ENCODE data around the gene PRM3. TPM values are rescaled to one million over a fixed set of nuclear protein-coding genes. Genes with fewer than 3 reads are reported as not detected.

The PRM3 gene
- total RNA-seq, 1 donor from 2014 or later: not detected

DNA sequence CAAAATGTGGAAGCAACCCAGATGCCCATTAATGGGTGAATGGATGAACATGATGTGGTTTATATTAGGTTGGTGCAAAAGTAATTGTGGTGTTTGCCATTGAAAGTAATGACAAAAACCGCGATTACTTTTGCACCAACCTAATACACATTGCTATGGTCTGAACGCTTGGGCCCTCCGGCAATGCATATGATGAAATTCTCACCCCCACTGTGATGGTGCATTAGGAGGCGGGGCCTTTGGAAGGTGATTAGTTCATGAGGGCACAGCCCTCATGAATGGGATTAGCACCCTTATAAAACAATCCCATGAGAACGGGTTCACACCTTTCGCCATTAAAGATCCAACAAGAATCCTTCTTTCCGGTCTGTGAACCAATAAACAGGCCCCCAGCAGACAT, 33.0 kb upstream of the PRM3 start:
- no peak for DNase-seq
- TF ChIP-seq, protein P1, sequence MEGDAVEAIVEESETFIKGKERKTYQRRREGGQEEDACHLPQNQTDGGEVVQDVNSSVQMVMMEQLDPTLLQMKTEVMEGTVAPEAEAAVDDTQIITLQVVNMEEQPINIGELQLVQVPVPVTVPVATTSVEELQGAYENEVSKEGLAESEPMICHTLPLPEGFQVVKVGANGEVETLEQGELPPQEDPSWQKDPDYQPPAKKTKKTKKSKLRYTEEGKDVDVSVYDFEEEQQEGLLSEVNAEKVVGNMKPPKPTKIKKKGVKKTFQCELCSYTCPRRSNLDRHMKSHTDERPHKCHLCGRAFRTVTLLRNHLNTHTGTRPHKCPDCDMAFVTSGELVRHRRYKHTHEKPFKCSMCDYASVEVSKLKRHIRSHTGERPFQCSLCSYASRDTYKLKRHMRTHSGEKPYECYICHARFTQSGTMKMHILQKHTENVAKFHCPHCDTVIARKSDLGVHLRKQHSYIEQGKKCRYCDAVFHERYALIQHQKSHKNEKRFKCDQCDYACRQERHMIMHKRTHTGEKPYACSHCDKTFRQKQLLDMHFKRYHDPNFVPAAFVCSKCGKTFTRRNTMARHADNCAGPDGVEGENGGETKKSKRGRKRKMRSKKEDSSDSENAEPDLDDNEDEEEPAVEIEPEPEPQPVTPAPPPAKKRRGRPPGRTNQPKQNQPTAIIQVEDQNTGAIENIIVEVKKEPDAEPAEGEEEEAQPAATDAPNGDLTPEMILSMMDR (IDR thresholded peaks at IDR 0.05; ENCODE audit: partially characterized antibody, unreplicated experiment): no peak
- H3K4me3 Mint-ChIP-seq (ENCODE audit: unreplicated experiment): no peak overlapping the region
- H3K9me3 Mint-ChIP-seq (ENCODE audit: unreplicated experiment): peaks cover 1% of the 10 kb centered on the region
- peaks cover 1% of the 10 kb centered on the region for H3K27me3 Mint-ChIP-seq (ENCODE audit: unreplicated experiment)
- H3K4me1 Mint-ChIP-seq (ENCODE audit: low read depth, unreplicated experiment): peaks cover 2% of the 10 kb centered on the region
- H3K27ac Mint-ChIP-seq (ENCODE audit: unreplicated experiment): no peak overlapping the region
- no peaks in the 10 kb centered on the region for H3K36me3 Mint-ChIP-seq (ENCODE audit: unreplicated experiment)

DNA sequence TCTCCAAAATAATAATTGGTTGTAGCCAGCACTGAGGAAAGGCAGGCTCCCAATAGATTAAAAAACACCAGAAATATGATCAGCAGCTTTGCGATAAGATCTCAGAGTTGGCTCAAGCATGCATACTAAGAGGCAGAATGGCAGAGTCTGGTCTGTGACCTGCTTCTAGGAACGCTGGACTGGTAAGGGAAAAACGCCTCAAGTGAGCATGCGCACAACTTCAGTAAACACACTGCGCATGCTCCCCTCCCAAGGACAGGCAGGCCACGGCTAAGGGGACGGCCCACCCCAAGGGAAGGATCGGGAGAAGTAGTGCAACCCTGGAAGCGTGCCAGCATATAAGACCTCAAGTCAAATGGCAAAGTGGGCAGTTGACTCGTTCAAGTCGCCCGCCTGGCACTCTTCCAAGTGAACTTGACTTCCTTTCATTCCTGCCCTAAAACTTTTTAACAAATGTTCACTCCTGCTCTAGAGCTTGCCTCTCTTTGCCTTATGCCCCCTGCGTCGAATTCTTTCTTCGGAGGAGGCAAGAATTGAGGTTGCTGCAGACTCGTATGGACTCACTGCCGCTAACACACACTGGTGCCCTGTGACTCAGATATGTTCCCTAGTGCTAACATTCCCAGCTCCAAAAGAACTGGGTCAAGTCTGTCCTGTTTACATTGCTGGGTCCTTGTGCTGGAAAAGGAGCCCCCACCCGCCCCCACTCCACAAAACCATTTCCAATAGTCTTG, 30.1 kb upstream of the PRM3 start:
- no peaks in the 10 kb centered on the region for H3K36me3 Mint-ChIP-seq (ENCODE audit: unreplicated experiment)
- peaks cover 3% of the 10 kb centered on the region for H3K9me3 Mint-ChIP-seq (ENCODE audit: unreplicated experiment)
- no peaks in the 10 kb centered on the region for H3K4me1 Mint-ChIP-seq (ENCODE audit: low read depth, unreplicated experiment)
- H3K27ac Mint-ChIP-seq (ENCODE audit: unreplicated experiment): no peak overlapping the region
- H3K4me3 Mint-ChIP-seq (ENCODE audit: unreplicated experiment): no peak overlapping the region
- no peak for DNase-seq
- TF ChIP-seq, protein P1 (IDR thresholded peaks at IDR 0.05; ENCODE audit: partially characterized antibody, unreplicated experiment): no peak
- peaks cover 1% of the 10 kb centered on the region for H3K27me3 Mint-ChIP-seq (ENCODE audit: unreplicated experiment)

GRCh38 chr16:11302977-11303376, 29.5 kb upstream of the PRM3 start:
- DNase-seq: no peak
- Mint-ChIP-seq H3K4me3 (ENCODE audit: unreplicated experiment) (no peak overlapping the region), H3K4me1 (ENCODE audit: low read depth, unreplicated experiment) (no peaks in the 10 kb centered on the region), H3K36me3 (ENCODE audit: unreplicated experiment) (no peaks in the 10 kb centered on the region), H3K27me3 (ENCODE audit: unreplicated experiment) (peaks cover 1% of the 10 kb centered on the region), H3K9me3 (ENCODE audit: unreplicated experiment) (peaks cover 2% of the 10 kb centered on the region), H3K27ac (ENCODE audit: unreplicated experiment) (no peak overlapping the region)
- TF ChIP-seq, protein P1 (IDR thresholded peaks at IDR 0.05; ENCODE audit: partially characterized antibody, unreplicated experiment): no peak

DNA sequence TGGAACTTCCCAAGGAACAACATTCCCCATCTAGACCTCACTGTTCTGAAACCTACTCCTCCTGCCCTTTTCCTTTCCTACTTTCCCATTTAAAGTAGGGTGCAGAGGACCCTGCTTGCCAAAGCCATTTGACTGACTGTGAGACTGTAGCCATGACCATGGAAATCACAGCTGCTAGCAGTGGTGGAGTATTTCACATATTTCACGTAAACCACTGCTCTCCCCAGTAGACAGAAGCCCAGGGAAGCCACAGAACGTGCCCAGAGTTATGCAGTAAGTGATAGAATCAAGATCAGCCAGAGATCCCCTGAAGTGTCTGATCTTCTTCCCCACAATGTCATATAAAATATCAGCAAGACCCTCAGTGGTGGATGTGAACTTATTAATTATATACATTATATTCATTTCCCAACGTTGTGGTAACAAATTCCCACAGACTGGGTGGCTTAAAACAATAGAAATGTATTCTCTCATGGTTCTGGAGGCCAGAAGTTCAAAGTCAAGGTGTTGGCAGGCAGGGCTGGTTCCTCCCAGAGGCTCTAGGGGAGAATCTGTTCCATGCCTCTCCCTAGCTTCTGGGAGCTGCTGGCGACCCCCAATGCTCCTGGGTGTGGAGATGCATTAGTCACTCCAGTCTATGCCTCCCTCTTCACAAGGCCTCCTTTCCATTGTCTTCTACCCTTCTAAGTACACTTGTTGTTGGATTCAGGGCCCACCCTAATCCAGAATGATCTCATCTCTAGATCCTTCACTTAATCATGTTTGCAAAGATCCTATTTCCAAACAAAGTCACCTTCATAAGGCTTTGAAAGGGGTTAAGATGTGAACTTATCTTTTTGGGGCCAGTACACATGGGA, 28.4 kb upstream of the PRM3 start:
- Mint-ChIP-seq H3K4me3 (ENCODE audit: unreplicated experiment) (no peak overlapping the region), H3K27ac (ENCODE audit: unreplicated experiment) (no peak overlapping the region), H3K27me3 (ENCODE audit: unreplicated experiment) (peaks cover 1% of the 10 kb centered on the region), H3K4me1 (ENCODE audit: low read depth, unreplicated experiment) (peaks cover 2% of the 10 kb centered on the region), H3K36me3 (ENCODE audit: unreplicated experiment) (no peaks in the 10 kb centered on the region), H3K9me3 (ENCODE audit: unreplicated experiment) (peaks cover 2% of the 10 kb centered on the region)
- no peak for DNase-seq
- TF ChIP-seq, protein P1 (IDR thresholded peaks at IDR 0.05; ENCODE audit: partially characterized antibody, unreplicated experiment): no peak

GRCh38 chr16:11300560-11300892, 27.1 kb upstream of the PRM3 start:
- TF ChIP-seq, protein P1 (IDR thresholded peaks at IDR 0.05; ENCODE audit: partially characterized antibody, unreplicated experiment): no peak
- peaks cover 4% of the 10 kb centered on the region for H3K27me3 Mint-ChIP-seq (ENCODE audit: unreplicated experiment)
- no peak for DNase-seq
- H3K4me3 Mint-ChIP-seq (ENCODE audit: unreplicated experiment): no peak overlapping the region
- H3K27ac Mint-ChIP-seq (ENCODE audit: unreplicated experiment): no peak overlapping the region
- peaks cover 2% of the 10 kb centered on the region for H3K9me3 Mint-ChIP-seq (ENCODE audit: unreplicated experiment)
- H3K36me3 Mint-ChIP-seq (ENCODE audit: unreplicated experiment): no peaks in the 10 kb centered on the region
- H3K4me1 Mint-ChIP-seq (ENCODE audit: low read depth, unreplicated experiment): peaks cover 2% of the 10 kb centered on the region
